ENCODE data around the gene KRTAP10-1. TPM values are rescaled to one million over a fixed set of nuclear protein-coding genes. Genes with fewer than 3 reads are reported as not detected.
"Not testable (repeated sequence)": the region's sequence is repeated elsewhere in the genome, so short reads cannot be mapped to it uniquely, and the experiment has no call there.

KRTAP10-1 gene
- total RNA-seq, 2 donors from 2014 or later, result not detected

GRCh38 chr21:44578371-44579055 is 38.5 kb upstream of the KRTAP10-1 start:
- no peaks in the 10 kb centered on the region for H3K27me3 ChIP-seq (replicated peaks; ENCODE audit: insufficient read depth)
- DNase-seq (ENCODE audit: low spot score) (no peak), ATAC-seq (ENCODE audit: insufficient number of reproducible peaks, low FRiP score, low read depth) (no peak)
- no peak overlapping the region for H3K27ac ChIP-seq
- no peak for TF ChIP-seq CTCF (IDR thresholded peaks at IDR 0.05)
- H3K4me3 ChIP-seq, result no peak overlapping the region
- H3K4me1 ChIP-seq (ENCODE audit: control insufficient read depth in 1 of 2, low read depth in 2 of 2), result no peaks in the 10 kb centered on the region
- H3K9me3 ChIP-seq, result peaks cover 13% of the 10 kb centered on the region
- no peaks in the 10 kb centered on the region for H3K36me3 ChIP-seq

- Histone ChIP-seq H3K9me3 (peaks cover 7% of the 10 kb centered on the region), H3K27ac (no peak overlapping the region), H3K27me3 (replicated peaks; ENCODE audit: insufficient read depth) (no peaks in the 10 kb centered on the region), H3K36me3 (no peaks in the 10 kb centered on the region), H3K4me1 (ENCODE audit: control insufficient read depth in 1 of 2, low read depth in 2 of 2) (no peaks in the 10 kb centered on the region), H3K4me3 (no peak overlapping the region)
- no peak for TF ChIP-seq CTCF (IDR thresholded peaks at IDR 0.05)
- ATAC-seq (ENCODE audit: insufficient number of reproducible peaks, low FRiP score, low read depth) (no peak), DNase-seq (ENCODE audit: low spot score) (no peak)
Observed at GRCh38 chr21:44576025-44576420, 36.0 kb upstream of the KRTAP10-1 start.

GRCh38 chr21:44575307-44576024 is 35.5 kb upstream of the KRTAP10-1 start:
- H3K4me3 ChIP-seq, result no peak overlapping the region
- no peak for TF ChIP-seq CTCF (IDR thresholded peaks at IDR 0.05)
- H3K36me3 ChIP-seq, result no peaks in the 10 kb centered on the region
- H3K4me1 ChIP-seq (ENCODE audit: control insufficient read depth in 1 of 2, low read depth in 2 of 2), result no peaks in the 10 kb centered on the region
- H3K9me3 ChIP-seq, result peaks cover 6% of the 10 kb centered on the region
- H3K27me3 ChIP-seq (replicated peaks; ENCODE audit: insufficient read depth), result no peaks in the 10 kb centered on the region
- DNase-seq (ENCODE audit: low spot score), result no peak
- no peak for ATAC-seq (ENCODE audit: insufficient number of reproducible peaks, low FRiP score, low read depth)
- no peak overlapping the region for H3K27ac ChIP-seq

- H3K27ac ChIP-seq, result no peak overlapping the region
- H3K36me3 ChIP-seq, result no peaks in the 10 kb centered on the region
- H3K27me3 ChIP-seq (replicated peaks; ENCODE audit: insufficient read depth), result no peaks in the 10 kb centered on the region
- DNase-seq (ENCODE audit: low spot score) (no peak), ATAC-seq (ENCODE audit: insufficient number of reproducible peaks, low FRiP score, low read depth) (no peak)
- H3K9me3 ChIP-seq, result peaks cover 6% of the 10 kb centered on the region
- TF ChIP-seq CTCF (IDR thresholded peaks at IDR 0.05), result no peak
- H3K4me1 ChIP-seq (ENCODE audit: control insufficient read depth in 1 of 2, low read depth in 2 of 2), result no peaks in the 10 kb centered on the region
- no peak overlapping the region for H3K4me3 ChIP-seq
Observed at GRCh38 chr21:44574457-44575306, 34.7 kb upstream of the KRTAP10-1 start.

GRCh38 chr21:44573630-44574456 is 33.8 kb upstream of the KRTAP10-1 start, which contains the start of gene KRTAP10-4:
TSS of gene KRTAP10-4 (plus strand) at chr21:44573729. CDS start at chr21:44573759, 30 bp downstream.
- ATAC-seq (ENCODE audit: insufficient number of reproducible peaks, low FRiP score, low read depth); DNase-seq (ENCODE audit: low spot score); H3K4me1 ChIP-seq (ENCODE audit: control insufficient read depth in 1 of 2, low read depth in 2 of 2); H3K36me3 ChIP-seq; H3K27me3 ChIP-seq (replicated peaks; ENCODE audit: insufficient read depth); H3K9me3 ChIP-seq; H3K27ac ChIP-seq; H3K4me3 ChIP-seq: not testable (repeated sequence)

All from thoracic aorta (tissue), 2 donors.